ENCODE measurements around the gene GARRE1. TPM values are rescaled to one million over a fixed set of nuclear protein-coding genes. Genes with fewer than 3 reads are reported as not detected.

GARRE1 gene
- total RNA-seq, 1 donor from 2014 or later: 28.5 TPM

DNA sequence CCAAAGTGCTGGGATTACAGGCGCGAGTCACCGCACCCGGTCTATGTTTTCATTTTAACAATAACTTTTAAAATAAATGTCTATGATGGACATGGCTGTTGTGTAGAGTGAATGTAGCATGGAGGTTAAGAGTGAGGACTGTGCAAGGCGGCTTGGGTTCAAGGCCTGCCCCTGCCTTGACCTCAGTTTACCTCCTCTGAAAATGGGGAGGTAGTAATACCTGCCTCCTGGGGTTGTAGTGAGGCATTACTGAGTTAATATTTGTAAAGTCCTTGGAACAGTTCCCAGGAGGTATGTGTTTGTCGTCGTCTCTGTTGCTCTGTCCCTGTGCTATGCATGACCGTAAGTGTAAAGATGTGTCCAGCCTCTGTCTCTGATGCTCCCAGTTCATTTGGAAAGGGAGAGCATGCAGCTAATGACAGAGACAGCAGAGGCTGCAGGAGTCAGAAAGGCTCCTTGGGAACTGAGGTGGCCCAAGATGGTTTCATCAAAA is 9.4 kb downstream of the GARRE1 start:
- DNase-seq (ENCODE audit: extremely low spot score in 2 of 2): no peak
- H3K4me3 ChIP-seq: no peak overlapping the region
- intact Hi-C loops (cut with DNase I): loop anchor here (10.0 kb wide), 1 partner anchor 81 kb away; no protein-coding TSS in a partner anchor
- no peak overlapping the region for H3K27ac ChIP-seq
- no peaks in the 10 kb centered on the region for H3K27me3 ChIP-seq
- TF ChIP-seq, protein P1, sequence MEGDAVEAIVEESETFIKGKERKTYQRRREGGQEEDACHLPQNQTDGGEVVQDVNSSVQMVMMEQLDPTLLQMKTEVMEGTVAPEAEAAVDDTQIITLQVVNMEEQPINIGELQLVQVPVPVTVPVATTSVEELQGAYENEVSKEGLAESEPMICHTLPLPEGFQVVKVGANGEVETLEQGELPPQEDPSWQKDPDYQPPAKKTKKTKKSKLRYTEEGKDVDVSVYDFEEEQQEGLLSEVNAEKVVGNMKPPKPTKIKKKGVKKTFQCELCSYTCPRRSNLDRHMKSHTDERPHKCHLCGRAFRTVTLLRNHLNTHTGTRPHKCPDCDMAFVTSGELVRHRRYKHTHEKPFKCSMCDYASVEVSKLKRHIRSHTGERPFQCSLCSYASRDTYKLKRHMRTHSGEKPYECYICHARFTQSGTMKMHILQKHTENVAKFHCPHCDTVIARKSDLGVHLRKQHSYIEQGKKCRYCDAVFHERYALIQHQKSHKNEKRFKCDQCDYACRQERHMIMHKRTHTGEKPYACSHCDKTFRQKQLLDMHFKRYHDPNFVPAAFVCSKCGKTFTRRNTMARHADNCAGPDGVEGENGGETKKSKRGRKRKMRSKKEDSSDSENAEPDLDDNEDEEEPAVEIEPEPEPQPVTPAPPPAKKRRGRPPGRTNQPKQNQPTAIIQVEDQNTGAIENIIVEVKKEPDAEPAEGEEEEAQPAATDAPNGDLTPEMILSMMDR (IDR thresholded peaks at IDR 0.05): no peak
- no peak for TF ChIP-seq POLR2A (IDR thresholded peaks at IDR 0.05)
- no peak for TF ChIP-seq POLR2AphosphoS5 (IDR thresholded peaks at IDR 0.05; ENCODE audit: insufficient read depth in 1 of 2, low read depth in 1 of 2)
- peaks cover 46% of the 10 kb centered on the region for H3K4me1 ChIP-seq
- H3K9me3 ChIP-seq: no peaks in the 10 kb centered on the region
- H3K36me3 ChIP-seq: no peaks in the 10 kb centered on the region

DNA sequence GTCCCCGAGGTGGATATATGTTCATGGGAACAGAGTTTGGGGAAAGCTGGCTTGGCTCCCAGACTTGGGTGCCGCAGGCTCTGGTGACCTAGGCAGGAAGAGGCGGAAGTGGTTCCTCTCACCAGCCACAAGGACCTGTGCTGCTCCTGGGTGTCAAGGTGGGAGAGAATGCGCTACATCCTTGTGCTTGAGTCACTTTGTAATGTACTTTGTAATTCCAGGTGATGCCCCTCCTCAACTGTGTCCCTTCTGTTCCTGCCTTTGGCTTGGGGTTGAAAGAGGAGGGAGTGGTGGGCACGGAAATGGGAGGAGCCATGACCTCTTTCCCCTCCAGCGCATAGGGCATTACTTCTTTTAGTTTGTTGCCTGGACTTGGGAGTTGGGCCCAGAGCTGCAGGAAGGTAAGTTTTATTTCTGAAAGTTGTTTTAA is 10.9 kb downstream of the GARRE1 start:
- Histone ChIP-seq H3K4me1 (peaks cover 47% of the 10 kb centered on the region), H3K36me3 (no peaks in the 10 kb centered on the region), H3K27ac (peak overlapping the region; percentile 65), H3K27me3 (no peaks in the 10 kb centered on the region), H3K4me3 (peak overlapping the region in 1 of 2 donors; percentile 26), H3K9me3 (no peaks in the 10 kb centered on the region)
- no peak for DNase-seq (ENCODE audit: extremely low spot score in 2 of 2)
- intact Hi-C loops (cut with DNase I): loop anchor here (10.0 kb wide), 1 partner anchor 80 kb away; no protein-coding TSS in a partner anchor
- TF ChIP-seq POLR2AphosphoS5 (IDR thresholded peaks at IDR 0.05; ENCODE audit: insufficient read depth in 1 of 2, low read depth in 1 of 2): no peak
- TF ChIP-seq, protein P1 (IDR thresholded peaks at IDR 0.05): no peak
- TF ChIP-seq POLR2A (IDR thresholded peaks at IDR 0.05): no peak

DNA sequence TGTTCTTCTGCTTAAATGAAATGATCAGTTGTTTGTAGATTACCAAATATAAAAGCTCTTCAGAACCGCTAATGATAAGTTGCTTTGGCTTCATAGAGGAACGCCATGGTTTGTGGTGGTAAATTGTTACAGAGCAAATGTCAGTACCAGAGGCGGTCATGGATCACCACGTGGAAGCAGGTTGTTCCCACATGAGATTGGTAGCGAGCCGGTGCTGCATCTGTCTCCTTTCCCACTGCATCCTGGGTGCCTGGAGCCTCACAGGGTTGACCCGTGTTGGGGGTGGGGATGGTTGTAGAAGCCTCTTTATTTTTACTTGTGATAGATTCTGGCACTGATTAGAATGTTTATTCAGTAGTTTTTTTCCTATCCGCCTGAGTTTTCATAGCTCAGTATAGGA is 14.7 kb downstream of the GARRE1 start:
- Histone ChIP-seq H3K4me1 (peaks cover 34% of the 10 kb centered on the region), H3K9me3 (no peaks in the 10 kb centered on the region), H3K27ac (peak overlapping the region; percentile 72), H3K4me3 (no peak overlapping the region), H3K27me3 (no peaks in the 10 kb centered on the region), H3K36me3 (no peaks in the 10 kb centered on the region)
- intact Hi-C loops (cut with DNase I): loop anchor here (10.0 kb wide), 1 partner anchor 76 kb away; no protein-coding TSS in a partner anchor
- TF ChIP-seq POLR2A (IDR thresholded peaks at IDR 0.05): no peak
- TF ChIP-seq, protein P1 (IDR thresholded peaks at IDR 0.05): no peak
- no peak for TF ChIP-seq POLR2AphosphoS5 (IDR thresholded peaks at IDR 0.05; ENCODE audit: insufficient read depth in 1 of 2, low read depth in 1 of 2)
- DNase-seq (ENCODE audit: extremely low spot score in 2 of 2): no peak

DNA sequence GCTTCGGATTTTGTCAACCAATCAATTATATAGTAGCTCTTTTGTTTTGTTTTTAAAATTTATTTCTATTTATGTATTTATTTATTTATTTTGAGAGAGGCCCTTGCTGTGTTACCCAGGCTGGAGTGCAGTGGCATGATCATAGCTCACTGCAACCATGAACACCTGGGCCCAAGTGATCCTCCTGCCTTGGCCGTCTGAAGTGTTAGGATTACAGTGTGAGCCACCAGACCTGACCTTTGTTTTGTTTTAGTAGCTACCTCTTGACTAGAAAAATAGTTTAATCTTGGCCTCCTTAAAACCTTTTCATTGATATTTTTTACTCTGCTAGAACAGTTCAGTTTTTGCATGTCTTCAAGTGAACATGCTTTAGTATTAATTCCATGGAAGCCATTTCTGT is 15.1 kb downstream of the GARRE1 start:
- TF ChIP-seq POLR2AphosphoS5 (IDR thresholded peaks at IDR 0.05; ENCODE audit: insufficient read depth in 1 of 2, low read depth in 1 of 2): no peak
- no peak for TF ChIP-seq POLR2A (IDR thresholded peaks at IDR 0.05)
- TF ChIP-seq, protein P1 (IDR thresholded peaks at IDR 0.05): no peak
- Histone ChIP-seq H3K27ac (peak overlapping the region; percentile 72), H3K36me3 (no peaks in the 10 kb centered on the region), H3K27me3 (no peaks in the 10 kb centered on the region), H3K4me1 (peaks cover 36% of the 10 kb centered on the region), H3K9me3 (no peaks in the 10 kb centered on the region), H3K4me3 (no peak overlapping the region)
- no peak for DNase-seq (ENCODE audit: extremely low spot score in 2 of 2)
- intact Hi-C loops (cut with DNase I): loop anchor here (10.0 kb wide), 1 partner anchor 75 kb away; no protein-coding TSS in a partner anchor

DNA sequence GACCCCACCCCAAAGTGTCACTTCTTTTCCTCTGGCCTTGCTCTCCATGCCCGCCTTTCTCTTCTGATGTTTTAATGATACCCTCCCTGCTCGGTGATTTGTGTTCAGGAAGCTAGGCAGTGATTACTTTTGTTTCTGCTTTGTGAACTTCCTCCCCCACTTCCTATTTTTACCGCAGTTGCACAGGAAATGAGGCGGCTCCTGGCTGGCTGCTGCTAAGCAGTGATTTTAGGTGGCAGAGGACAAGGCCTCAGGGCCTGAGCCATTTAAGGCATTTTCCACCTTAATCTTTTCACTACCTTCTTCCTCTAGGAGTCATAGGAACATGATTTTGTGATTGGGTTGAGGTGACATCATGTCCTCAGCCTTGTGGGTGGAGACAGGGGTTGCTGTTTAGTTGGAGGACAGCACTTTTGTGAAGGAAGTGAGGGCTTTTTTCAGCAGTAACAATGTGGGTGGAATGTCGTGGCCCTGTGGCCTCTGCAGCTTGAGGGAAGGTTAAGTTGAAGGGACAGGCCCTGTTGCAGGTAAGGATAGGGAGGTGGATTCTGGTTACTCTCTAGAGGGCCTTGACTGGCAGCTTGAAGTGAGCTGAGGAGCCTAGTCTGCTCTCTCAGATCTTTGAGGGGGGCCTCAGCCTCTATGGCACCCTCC is 15.7 kb downstream of the GARRE1 start:
- H3K27me3 ChIP-seq: no peaks in the 10 kb centered on the region
- no peak for DNase-seq (ENCODE audit: extremely low spot score in 2 of 2)
- intact Hi-C loops (cut with DNase I): loop anchor here (10.0 kb wide), 1 partner anchor 75 kb away; no protein-coding TSS in a partner anchor
- H3K27ac ChIP-seq: peak overlapping the region; percentile 72
- no peak overlapping the region for H3K4me3 ChIP-seq
- peaks cover 34% of the 10 kb centered on the region for H3K4me1 ChIP-seq
- no peaks in the 10 kb centered on the region for H3K36me3 ChIP-seq
- TF ChIP-seq POLR2AphosphoS5 (IDR thresholded peaks at IDR 0.05; ENCODE audit: insufficient read depth in 1 of 2, low read depth in 1 of 2) (peak in 1 of 2 donors; percentile 93), POLR2A (IDR thresholded peaks at IDR 0.05) (no peak)
- TF ChIP-seq, protein P1 (IDR thresholded peaks at IDR 0.05): no peak
- H3K9me3 ChIP-seq: no peaks in the 10 kb centered on the region

Measured in vagina (tissue), 2 donors.